Caco-2 (cell line): ENCODE results near the gene CLMN. TPM values are rescaled to one million over a fixed set of nuclear protein-coding genes. Genes with fewer than 3 reads are reported as not detected.

ENCODE experiments used
- BruUV-seq: library from RNA; stranded (reverse); fragments of 400-500 nt; replicated peaks from 2 replicates; lab custom pipeline; 2021; lab: Mats Ljungman, UMichigan
- CTCF ChIA-PET: fragments of 300-600 bp; sonication (Branson Sonifier 250); formaldehyde crosslinking; loops from one replicate; lab custom pipeline; 2022; ENCODE audit warnings: antibody characterized with exemption; lab: Charles Lee
- POLR2A ChIA-PET: fragments of 300-600 bp; sonication (Branson Sonifier 250); formaldehyde crosslinking; loops from one replicate; lab custom pipeline; 2022; ENCODE audit warnings: antibody characterized with exemption; lab: Charles Lee
- DNase-seq, 2 experiments: peaks; one replicate each; pipeline versions ENCODE4 v3.0.0 to v3.0.0-alpha.2; 2020 to 2022
- H3K27me3 ChIP-seq: replicated peaks from 2 replicates; pipeline ENCODE4 v1.6.0; 2011; ENCODE audit warnings: low read length; ENCODE audit not compliant: control insufficient read depth, insufficient read depth
- H3K36me3 ChIP-seq: 2 replicates; pipeline ENCODE4 v1.5.1; 2011; ENCODE audit warnings: low read length; ENCODE audit not compliant: control insufficient read depth, insufficient read depth
- H3K4me1 ChIP-seq: fragments of 250-450 bp; sonication (Bioruptor Pico); 2 replicates; pipeline ENCODE4 v1.5.1; 2020; ENCODE audit warnings: mild to moderate bottlenecking
- H3K4me3 ChIP-seq: 2 replicates; pipeline ENCODE4 v1.5.1; 2011; ENCODE audit warnings: low read depth, mild to moderate bottlenecking, control low read depth, low read length
- H3K9me3 ChIP-seq: fragments of 250-450 bp; sonication (Bioruptor Pico); 2 replicates; pipeline ENCODE4 v1.5.1; 2020; ENCODE audit warnings: mild to moderate bottlenecking, moderate library complexity
- H3K27ac Mint-ChIP-seq: one replicate; pipeline ENCODE4 v1.8.0; 2022; ENCODE audit warnings: mixed read lengths; ENCODE audit not compliant: unreplicated experiment
- H3K27me3 Mint-ChIP-seq: one replicate; pipeline ENCODE4 v1.8.0; 2022; ENCODE audit warnings: mixed read lengths; ENCODE audit not compliant: insufficient read depth, unreplicated experiment
- H3K36me3 Mint-ChIP-seq: one replicate; pipeline ENCODE4 v1.8.0; 2022; ENCODE audit warnings: mild to moderate bottlenecking, mixed read lengths; ENCODE audit not compliant: insufficient read depth, unreplicated experiment
- H3K4me1 Mint-ChIP-seq: one replicate; pipeline ENCODE4 v1.8.0; 2022; ENCODE audit warnings: low read depth, mixed read lengths; ENCODE audit not compliant: unreplicated experiment
- H3K4me3 Mint-ChIP-seq: one replicate; pipeline ENCODE4 v1.8.0; 2022; ENCODE audit warnings: mild to moderate bottlenecking, moderate library complexity, mixed read lengths; ENCODE audit not compliant: unreplicated experiment
- H3K9me3 Mint-ChIP-seq: one replicate; pipeline ENCODE4 v1.8.0; 2022; ENCODE audit warnings: mixed read lengths; ENCODE audit not compliant: unreplicated experiment
- CTCF ChIP-seq, 2 experiments: fragments of 200-600 bp in 1 of 2; IDR thresholded peaks; 1 replicate in 1 of 2; 2 replicates in 1 of 2; pipeline versions ENCODE4 v1.5.1 to v1.8.0; 2011 to 2022; ENCODE audit warnings: antibody characterized with exemption in 1 of 2, control low read depth in 1 of 2, inconsistent platforms in 1 of 2, low read depth in 1 of 2, low read length in 1 of 2, mild to moderate bottlenecking in 1 of 2, moderate library complexity in 1 of 2; ENCODE audit not compliant: insufficient read depth in 1 of 2, severe bottlenecking in 1 of 2, unreplicated experiment in 1 of 2
- intact Hi-C: fragments of 100-400 bp; cut with micrococcal nuclease; formaldehyde crosslinking; loops from one replicate; pipeline ENCODE4 v1.10.0; 2022; ENCODE audit not compliant: unreplicated experiment
- total RNA-seq: library from RNA; stranded (reverse); gene quantifications from 2 replicates; pipeline ENCODE4 v1.2.3, GENCODE V29; 2022

Gene CLMN
- total RNA-seq, 1 experiment from 2014 or later: 6.7 TPM

GRCh38 chr14:95231966-95232633 is 87.6 kb downstream of the CLMN start:
- Histone ChIP-seq H3K27me3 (no peaks in the 10 kb centered on the region), H3K4me3 (no peak overlapping the region), H3K4me1 (no peaks in the 10 kb centered on the region), H3K36me3 (no peaks in the 10 kb centered on the region), H3K9me3 (no peaks in the 10 kb centered on the region)
- H3K4me3 Mint-ChIP-seq: no peak overlapping the region
- ChIA-PET POLR2A (no interaction called here), CTCF (interaction anchor here (0.6 kb wide), 1 partner anchor 16 kb away, joined by 3 read pairs; no protein-coding TSS in a partner anchor)
- no TSS peak for BruUV-seq
- no peaks in the 10 kb centered on the region for H3K27me3 Mint-ChIP-seq
- no peaks in the 10 kb centered on the region for H3K9me3 Mint-ChIP-seq
- DNase-seq: no peak
- intact Hi-C loops: no loop called here
- H3K36me3 Mint-ChIP-seq: no peaks in the 10 kb centered on the region
- no peak for TF ChIP-seq CTCF (IDR thresholded peaks at IDR 0.05; ENCODE audit: insufficient read depth in 1 of 2, low read depth in 1 of 2, low read length in 1 of 2, severe bottlenecking in 1 of 2, unreplicated experiment in 1 of 2)
- H3K4me1 Mint-ChIP-seq: no peaks in the 10 kb centered on the region
- H3K27ac Mint-ChIP-seq: no peak overlapping the region

- no peak overlapping the region for H3K4me3 ChIP-seq
- no peak for TF ChIP-seq CTCF (IDR thresholded peaks at IDR 0.05; ENCODE audit: insufficient read depth in 1 of 2, low read depth in 1 of 2, low read length in 1 of 2, severe bottlenecking in 1 of 2, unreplicated experiment in 1 of 2)
- H3K36me3 Mint-ChIP-seq: no peaks in the 10 kb centered on the region
- no peaks in the 10 kb centered on the region for H3K4me1 Mint-ChIP-seq
- ChIA-PET CTCF (no interaction called here), POLR2A (no interaction called here)
- intact Hi-C loops: no loop called here
- H3K36me3 ChIP-seq: no peaks in the 10 kb centered on the region
- no peaks in the 10 kb centered on the region for H3K4me1 ChIP-seq
- H3K4me3 Mint-ChIP-seq: no peak overlapping the region
- H3K27me3 ChIP-seq: no peaks in the 10 kb centered on the region
- no TSS peak for BruUV-seq
- no peak overlapping the region for H3K27ac Mint-ChIP-seq
- H3K9me3 Mint-ChIP-seq: no peaks in the 10 kb centered on the region
- H3K27me3 Mint-ChIP-seq: no peaks in the 10 kb centered on the region
- no peaks in the 10 kb centered on the region for H3K9me3 ChIP-seq
- no peak for DNase-seq
Measured at GRCh38 chr14:95229749-95230148, 90.0 kb downstream of the CLMN start.

GRCh38 chr14:95228240-95228639 is 91.5 kb downstream of the CLMN start:
- Mint-ChIP-seq H3K9me3 (no peaks in the 10 kb centered on the region), H3K4me1 (no peaks in the 10 kb centered on the region), H3K36me3 (no peaks in the 10 kb centered on the region), H3K4me3 (no peak overlapping the region), H3K27me3 (no peaks in the 10 kb centered on the region), H3K27ac (no peak overlapping the region)
- H3K9me3 ChIP-seq: no peaks in the 10 kb centered on the region
- intact Hi-C loops: no loop called here
- H3K36me3 ChIP-seq: no peaks in the 10 kb centered on the region
- H3K27me3 ChIP-seq: no peaks in the 10 kb centered on the region
- H3K4me3 ChIP-seq: no peak overlapping the region
- ChIA-PET POLR2A (no interaction called here), CTCF (interaction anchor here (0.6 kb wide), 1 partner anchor 181 kb away, joined by 3 read pairs; no protein-coding TSS in a partner anchor)
- no TSS peak for BruUV-seq
- DNase-seq: no peak
- TF ChIP-seq CTCF (IDR thresholded peaks at IDR 0.05; ENCODE audit: insufficient read depth in 1 of 2, low read depth in 1 of 2, low read length in 1 of 2, severe bottlenecking in 1 of 2, unreplicated experiment in 1 of 2): no peak
- no peaks in the 10 kb centered on the region for H3K4me1 ChIP-seq
